LNCaP clone FGC (cell line): ENCODE measurements around the gene CERKL.

Source experiments
- DNase-seq: peaks from one replicate; pipeline ENCODE4 v3.0.0-alpha.2; 2011; ENCODE audit warnings: low read depth
- H3K4me3 ChIP-seq: 2 replicates; pipeline ENCODE4 v1.5.1; 2011; ENCODE audit warnings: mild to moderate bottlenecking, low read depth, low read length, control low read depth
- CTCF ChIP-seq: IDR thresholded peaks from 2 replicates; pipeline ENCODE4 v1.5.1; 2012; ENCODE audit warnings: mild to moderate bottlenecking; ENCODE audit not compliant: control insufficient read depth, insufficient read depth; ENCODE audit errors: extremely low read depth

CERKL gene

GRCh38 chr2:181623159-181623558, 33.7 kb downstream of the CERKL start:
- DNase-seq = no peak
- no peak overlapping the region for H3K4me3 ChIP-seq
- no peak for TF ChIP-seq CTCF

DNA sequence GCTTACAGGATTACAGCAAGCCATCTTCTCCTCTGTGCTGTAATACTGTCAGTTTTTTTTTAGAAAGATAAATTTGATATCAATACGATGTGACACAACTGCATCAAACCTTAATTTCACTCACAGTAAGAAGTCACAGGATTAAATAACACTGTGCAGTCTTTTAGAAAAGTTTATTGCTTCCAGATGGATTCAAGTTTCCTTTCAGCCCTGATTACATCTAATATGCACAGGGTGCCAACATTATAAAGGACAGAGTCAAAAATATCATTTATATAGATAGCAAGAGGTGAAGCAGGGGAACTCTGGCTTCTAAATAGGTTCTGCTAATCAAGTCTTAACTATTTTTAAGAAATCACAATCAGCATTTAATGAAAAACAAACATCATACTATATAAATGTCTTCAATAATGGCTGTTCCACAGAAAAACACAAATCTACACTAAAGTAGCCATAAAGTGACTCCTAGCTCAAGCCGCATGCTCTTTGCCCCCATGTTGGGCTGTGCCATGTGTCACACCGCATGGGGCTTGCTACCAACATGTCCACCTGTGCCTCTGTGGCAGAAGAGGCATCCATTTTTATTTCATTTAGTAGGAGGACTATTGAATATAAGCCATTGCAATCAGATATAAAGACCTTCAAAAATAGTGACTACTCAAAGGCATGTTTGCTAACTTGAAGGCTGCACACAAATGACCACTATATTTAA, 35.0 kb downstream of the CERKL start:
- H3K4me3 ChIP-seq = no peak overlapping the region
- peak; percentile 3 for DNase-seq
- no peak for TF ChIP-seq CTCF

DNA sequence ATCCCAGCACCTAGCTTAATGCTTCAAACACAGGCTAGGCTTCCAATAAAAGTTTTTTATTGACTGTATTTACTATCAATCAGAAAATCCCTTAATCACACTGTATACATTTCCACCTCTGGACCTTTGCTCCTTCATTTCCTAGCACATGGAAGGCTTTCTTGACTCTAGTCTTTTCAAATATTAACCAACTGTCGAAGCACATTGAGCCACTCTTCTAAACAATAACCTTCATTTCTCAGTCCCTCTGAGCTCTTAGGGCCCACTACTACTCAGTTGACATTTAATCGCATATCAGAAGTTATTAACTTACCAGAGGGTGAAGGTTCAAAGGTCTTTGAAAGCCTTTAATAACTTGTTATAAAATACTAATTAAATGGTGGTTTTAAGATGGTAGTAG, 37.4 kb downstream of the CERKL start:
- no peak overlapping the region for H3K4me3 ChIP-seq
- no peak for TF ChIP-seq CTCF
- no peak for DNase-seq

DNA sequence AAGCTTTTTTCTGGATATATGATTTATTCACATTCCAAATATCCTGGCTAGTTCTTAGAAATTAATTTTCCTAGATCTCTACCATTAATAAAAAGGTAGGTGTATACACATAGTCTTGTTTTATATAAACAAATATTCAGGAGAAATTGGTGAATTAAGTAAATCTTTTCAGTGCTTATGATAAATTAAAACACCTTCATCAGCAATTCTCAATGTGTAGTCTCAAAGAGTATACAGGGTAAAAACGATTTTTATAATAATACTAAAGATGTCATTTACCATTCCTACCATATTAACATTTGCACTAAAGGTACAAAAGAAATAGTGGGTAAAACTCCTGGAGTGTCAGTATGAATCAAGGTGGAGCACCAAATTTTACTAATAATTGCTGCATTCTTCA, 40.2 kb downstream of the CERKL start:
- no peak for DNase-seq
- H3K4me3 ChIP-seq = no peak overlapping the region
- no peak for TF ChIP-seq CTCF

GRCh38 chr2:181614874-181615638, 41.8 kb downstream of the CERKL start:
- DNase-seq = no peak
- TF ChIP-seq CTCF = no peak
- no peak overlapping the region for H3K4me3 ChIP-seq

DNA sequence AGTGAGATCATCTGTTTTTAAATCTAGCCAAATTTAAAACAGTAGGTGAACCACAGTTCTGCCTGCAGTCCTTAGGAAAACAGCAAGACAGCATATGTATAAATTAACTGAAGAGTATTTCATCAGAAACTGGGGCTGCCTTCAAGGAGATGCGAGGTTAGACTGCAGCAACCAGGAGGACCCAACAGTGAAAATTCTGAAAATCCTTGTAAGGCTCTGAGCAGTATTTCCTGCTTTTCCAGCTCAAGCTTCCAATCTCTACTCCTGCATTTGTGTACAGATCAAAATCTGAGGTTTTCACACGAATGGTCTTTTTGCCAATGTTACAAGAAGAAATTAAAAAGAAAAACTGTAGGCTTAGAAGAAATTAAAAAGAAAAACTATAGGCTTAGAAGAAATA, 43.7 kb downstream of the CERKL start:
- no peak for TF ChIP-seq CTCF
- peak; percentile 15 for DNase-seq
- H3K4me3 ChIP-seq = no peak overlapping the region
